ENCODE data around the gene MTCL1. TPM values are rescaled to one million over a fixed set of nuclear protein-coding genes. Genes with fewer than 3 reads are reported as not detected.

MTCL1 gene
- total RNA-seq, 1 experiment from 2014 or later: 22.7 TPM

- ChIA-PET CTCF (no interaction called here), POLR2A (no interaction called here), RAD21 (ENCODE audit: low non-redundant PET in 1 of 2, low total read pairs in 2 of 2, uncharacterized antibody in 2 of 2, unreplicated experiment in 2 of 2) (interaction anchor here in 1 of 2 experiments (0.6 kb wide), 1 partner anchor 34 kb away, joined by 3 read pairs; no protein-coding TSS in a partner anchor)
- intact Hi-C loops (cut with micrococcal nuclease): no loop called here
- no peaks in the 10 kb centered on the region for H3K27me3 ChIP-seq (ENCODE audit: insufficient read depth, low read length)
- H3K36me3 ChIP-seq (ENCODE audit: control insufficient read depth in 1 of 2, insufficient read depth in 2 of 2, low read length in 2 of 2): no peaks in the 10 kb centered on the region
- no peak overlapping the region for H3K4me3 ChIP-seq (replicated peaks in 1 of 2; ENCODE audit: low read depth in 1 of 2, low read length in 2 of 2)
- H3K27ac ChIP-seq (ENCODE audit: low read depth, low read length): no peak overlapping the region
- H3K4me2 ChIP-seq (ENCODE audit: low read length): no peak overlapping the region
- no peak overlapping the region for H3K9ac ChIP-seq (ENCODE audit: low read length)
- H4K20me1 ChIP-seq (ENCODE audit: insufficient read depth): no peaks in the 10 kb centered on the region
- no peaks in the 10 kb centered on the region for H3K9me2 ChIP-seq (ENCODE audit: insufficient read depth)
- no peak overlapping the region for H2AFZ ChIP-seq (ENCODE audit: low read depth, low read length, poor library complexity, severe bottlenecking)
- no peaks in the 10 kb centered on the region for H3K9me3 ChIP-seq (ENCODE audit: control insufficient read depth in 1 of 2, insufficient read depth in 1 of 2, low read depth in 1 of 2, low read length in 2 of 2)
- DNase-seq (ENCODE audit: low read depth, low spot score) (no peak), ATAC-seq (no peak)
- H3K79me2 ChIP-seq (ENCODE audit: insufficient read depth, low read length): no peaks in the 10 kb centered on the region
- H3K4me1 ChIP-seq (ENCODE audit: control insufficient read depth in 1 of 2, insufficient read depth in 2 of 2, low read length in 2 of 2): no peaks in the 10 kb centered on the region
- TF ChIP-seq ATF3 (IDR thresholded peaks at IDR 0.05) (no peak), ELF1 (IDR thresholded peaks at IDR 0.05; ENCODE audit: borderline replicate concordance, low read depth) (no peak), EZH2phosphoT487 (IDR thresholded peaks at IDR 0.05; ENCODE audit: borderline replicate concordance) (no peak), CTCF (IDR thresholded peaks at IDR 0.05 in 2 of 3, conservative IDR thresholded peaks at IDR 0.05 in 1 of 3; ENCODE audit: borderline replicate concordance in 1 of 3, insufficient read depth in 1 of 3, low read depth in 2 of 3, low read length in 2 of 3) (no peak), ZFX (IDR thresholded peaks at IDR 0.05) (no peak), ZBTB33 (IDR thresholded peaks at IDR 0.05; ENCODE audit: extremely low read depth, insufficient replicate concordance, low read length) (no peak), SRF (IDR thresholded peaks at IDR 0.05; ENCODE audit: low read depth) (no peak), JUND (IDR thresholded peaks at IDR 0.05) (no peak)
- BruUV-seq (replicated peaks): no TSS peak
Observed at GRCh38 chr18:8673256-8674209, 31.8 kb upstream of the MTCL1 start.

All from HCT116 (cell line).